Erythroblast (primary cell): Measurements from ENCODE around the gene ARHGEF37.
"Not testable (repeated sequence)": the region's sequence is repeated elsewhere in the genome, so short reads cannot be mapped to it uniquely, and the experiment has no call there.

ENCODE experiments used
- DNase-seq, 2 experiments: peaks; one replicate each; lab custom pipeline; 2025; lab: John Stamatoyannopoulos, UW
- GATA1 ChIP-seq: IDR thresholded peaks from 2 replicates; pipeline ENCODE4 v1.6.1; 2011; ENCODE audit warnings: low read depth, mild to moderate bottlenecking, control low read depth, low read length, moderate library complexity
- POLR2A ChIP-seq: IDR thresholded peaks from 2 replicates; pipeline ENCODE4 v1.6.1; 2011; ENCODE audit warnings: mild to moderate bottlenecking, low read length

Gene ARHGEF37

GRCh38 chr5:149667829-149668330 lies 86.6 kb downstream of the ARHGEF37 start:
- no peak for DNase-seq
- TF ChIP-seq GATA1 (no peak), POLR2A (no peak)

- not testable (repeated sequence) for DNase-seq
These were observed 88.0 kb downstream of the ARHGEF37 start for GRCh38 chr5:149669273-149669672.

DNA sequence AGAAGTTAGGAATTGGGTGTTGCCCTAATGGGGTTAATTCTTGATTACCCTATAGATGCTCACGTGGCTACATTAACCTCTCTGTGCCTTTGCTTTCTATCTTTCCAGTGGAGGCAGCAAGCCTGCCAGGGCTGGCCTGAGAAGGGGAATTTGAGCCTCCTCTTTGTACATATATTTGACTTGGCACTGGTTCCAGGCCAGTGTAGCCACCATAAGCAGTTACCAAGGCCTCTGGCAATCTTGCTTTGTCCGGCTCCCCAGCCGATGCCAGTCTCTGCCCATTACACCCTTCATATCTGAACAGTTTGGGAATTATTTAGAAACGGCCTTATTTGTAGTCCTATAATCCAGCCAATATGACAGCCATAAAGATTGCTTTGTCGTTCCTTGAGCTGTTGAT lies 90.2 kb downstream of the ARHGEF37 start:
- DNase-seq = no peak
- TF ChIP-seq POLR2A = no peak
- TF ChIP-seq GATA1 = no peak

- no peak for TF ChIP-seq GATA1
- TF ChIP-seq POLR2A = no peak
- DNase-seq = no peak
These were observed 91.6 kb downstream of the ARHGEF37 start for GRCh38 chr5:149672701-149673476.

GRCh38 chr5:149674686-149675085 lies 93.4 kb downstream of the ARHGEF37 start:
- TF ChIP-seq GATA1 = no peak
- no peak for TF ChIP-seq POLR2A
- DNase-seq = no peak

DNA sequence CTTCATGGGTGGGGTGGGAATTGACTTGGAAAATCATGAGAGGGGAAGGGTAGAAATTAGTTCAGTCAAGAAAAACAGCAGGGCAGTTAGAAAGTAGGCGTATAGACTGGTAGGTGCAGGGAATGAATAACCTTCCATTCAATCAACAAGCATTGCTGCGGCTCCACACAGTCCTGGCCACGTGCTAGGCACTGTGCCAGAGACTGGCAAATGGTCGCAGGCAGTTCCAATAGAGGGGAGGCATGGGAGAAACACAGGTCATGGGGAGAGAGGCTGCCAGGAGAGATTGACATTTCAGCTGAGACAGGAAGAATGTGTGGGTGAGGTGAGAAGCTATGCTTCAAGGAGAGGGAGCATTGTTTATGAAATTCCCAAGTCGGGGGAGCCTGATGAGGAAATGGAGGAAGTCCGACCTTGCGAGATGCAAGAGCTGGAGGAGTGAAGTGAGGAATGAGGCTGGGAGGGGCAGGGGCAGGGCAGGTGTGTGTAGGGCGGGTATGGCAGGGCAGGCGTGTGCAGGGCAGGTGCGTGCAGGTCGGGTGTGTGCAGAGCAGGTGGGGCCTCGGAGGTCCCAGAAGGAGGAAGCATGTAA lies 94.4 kb downstream of the ARHGEF37 start:
- DNase-seq = no peak
- TF ChIP-seq POLR2A = no peak
- TF ChIP-seq GATA1 = no peak

DNA sequence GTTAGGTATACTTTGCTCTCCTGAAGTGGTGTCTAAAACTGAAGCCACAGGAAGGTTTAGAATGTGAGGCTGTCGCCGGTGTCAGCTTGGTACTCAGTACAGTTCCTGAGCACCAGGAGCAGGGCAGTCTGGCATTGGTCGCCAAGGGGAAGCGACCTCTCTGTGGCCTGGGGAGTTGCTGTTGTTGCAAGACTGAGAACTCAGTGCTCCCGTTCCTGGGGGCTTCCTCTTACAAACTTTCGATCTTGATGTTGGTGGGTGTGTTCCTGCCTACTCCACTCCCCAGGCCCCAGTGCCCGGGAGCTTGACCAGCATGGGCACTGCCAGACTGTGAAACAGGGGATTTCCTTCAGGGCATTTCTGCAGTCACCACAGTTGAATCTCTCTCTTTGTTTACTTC lies 96.4 kb downstream of the ARHGEF37 start:
- TF ChIP-seq POLR2A (no peak), GATA1 (no peak)

DNA sequence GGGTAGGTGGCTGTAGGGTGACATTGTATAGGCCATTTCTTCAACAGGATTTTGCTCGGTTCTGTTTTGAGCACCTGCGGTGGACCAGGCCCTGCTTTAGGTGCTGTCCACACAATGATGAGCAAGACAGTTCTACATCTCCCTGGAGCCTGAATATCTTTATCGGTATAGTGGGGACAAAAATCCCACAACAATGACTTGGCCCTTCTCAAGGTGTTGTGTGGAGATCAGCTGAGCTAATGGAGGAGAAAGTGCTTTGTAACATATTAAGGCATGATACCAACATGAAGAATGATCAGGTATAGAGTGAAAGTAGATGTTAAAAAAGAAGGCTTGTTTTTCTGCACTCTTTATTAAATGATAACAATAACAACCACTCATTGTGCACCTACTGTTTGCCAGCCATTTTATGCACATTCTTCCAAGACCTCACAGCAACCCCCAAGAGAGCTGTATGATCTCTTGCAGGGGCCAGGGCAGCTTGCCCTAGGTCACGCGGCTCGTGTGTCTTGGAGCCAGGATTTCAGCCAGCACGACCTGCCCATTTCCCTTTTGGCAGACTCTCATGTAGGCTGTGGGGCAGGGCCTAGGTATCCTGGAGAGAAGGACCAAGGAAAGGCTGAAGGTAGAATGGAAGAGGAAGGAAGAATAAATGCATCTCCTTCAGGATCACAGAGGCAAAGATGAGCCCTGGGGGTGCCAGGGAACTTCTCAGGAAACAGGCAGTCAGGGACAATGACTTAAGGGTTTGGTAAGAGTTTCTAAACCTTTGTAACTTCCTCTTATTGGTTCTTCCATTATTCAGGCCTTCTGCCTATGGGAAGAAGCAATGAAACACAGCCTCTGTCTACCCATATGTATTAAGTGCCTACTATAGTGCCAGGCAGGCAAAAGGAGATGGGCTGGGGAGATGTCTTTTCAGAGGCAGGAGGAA lies 98.8 kb downstream of the ARHGEF37 start:
- no peak for DNase-seq
- no peak for TF ChIP-seq POLR2A
- no peak for TF ChIP-seq GATA1

More for the DNA sequence above, 96.4 kb downstream of the ARHGEF37 start:
- no peak for DNase-seq

DNA sequence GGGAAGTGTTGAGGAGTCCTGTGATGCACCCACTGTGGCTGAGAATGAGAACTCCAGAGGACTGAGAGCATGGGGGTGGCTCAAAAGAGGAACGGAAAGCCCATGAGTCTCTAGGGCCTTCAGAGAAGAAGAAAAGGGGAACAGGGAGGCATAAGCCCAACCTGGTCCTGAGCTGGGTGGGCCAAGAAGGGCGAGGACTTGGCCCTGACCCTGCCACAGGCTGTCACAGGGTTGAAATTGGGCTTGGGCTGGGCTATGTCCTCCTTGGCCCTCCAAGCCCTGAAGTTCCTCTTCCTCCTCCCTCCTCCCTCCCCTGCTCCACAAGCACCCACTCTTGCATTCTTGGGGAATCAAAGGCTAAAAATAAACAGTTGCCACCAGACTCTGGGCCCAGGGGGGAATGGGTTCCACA lies 99.5 kb downstream of the ARHGEF37 start:
- no peak for DNase-seq
- no peak for TF ChIP-seq POLR2A
- TF ChIP-seq GATA1 = no peak

DNA sequence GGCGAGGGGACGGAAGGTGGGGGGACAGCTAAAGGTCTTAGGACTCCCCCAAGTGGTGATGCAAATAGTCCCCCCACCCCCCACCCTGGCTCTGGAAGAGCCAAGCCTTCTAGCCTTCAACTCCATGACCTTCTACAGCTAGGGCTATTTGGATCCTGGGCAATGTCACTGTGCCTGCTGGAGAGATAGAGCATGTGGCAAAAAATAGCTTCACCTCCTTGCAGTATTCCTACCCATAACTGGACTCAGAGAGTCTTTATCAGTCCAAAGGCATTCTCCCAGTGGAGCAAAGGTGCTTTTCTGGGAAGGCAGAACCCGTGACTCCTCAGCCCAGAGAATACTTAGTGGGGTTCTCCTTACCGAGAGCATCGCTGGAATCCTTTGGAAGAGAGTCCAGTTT lies 100.0 kb downstream of the ARHGEF37 start:
- TF ChIP-seq POLR2A = no peak
- TF ChIP-seq GATA1 = no peak
- no peak for DNase-seq

GRCh38 chr5:149681922-149682321 lies 100.6 kb downstream of the ARHGEF37 start:
- no peak for DNase-seq
- TF ChIP-seq POLR2A (no peak), GATA1 (no peak)

DNA sequence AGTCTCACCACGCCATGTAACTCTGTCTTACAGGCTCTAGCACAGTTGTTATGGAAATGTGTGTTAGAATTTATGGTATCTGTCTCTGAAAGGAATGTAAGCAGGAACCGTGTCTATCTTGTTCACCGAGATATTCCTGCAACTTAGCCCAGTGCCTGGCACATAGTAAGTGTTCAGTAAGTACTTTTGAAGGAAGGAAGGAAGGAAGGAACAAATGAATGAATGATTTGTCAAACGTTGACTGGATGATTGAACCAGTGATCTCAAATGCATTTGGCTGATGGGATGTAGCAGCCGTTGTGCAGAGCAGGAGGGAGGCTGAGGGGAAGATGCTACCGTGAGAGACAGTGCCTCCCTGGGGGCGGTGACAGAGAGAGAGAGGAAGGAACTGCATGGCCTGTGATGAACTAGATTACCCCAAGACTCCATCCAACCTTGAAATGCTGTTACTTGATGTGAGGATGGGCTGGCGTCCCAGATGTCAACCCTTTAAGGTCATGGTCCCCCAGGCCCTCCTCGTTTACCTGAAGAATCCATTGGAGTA lies 101.3 kb downstream of the ARHGEF37 start:
- no peak for DNase-seq

DNA sequence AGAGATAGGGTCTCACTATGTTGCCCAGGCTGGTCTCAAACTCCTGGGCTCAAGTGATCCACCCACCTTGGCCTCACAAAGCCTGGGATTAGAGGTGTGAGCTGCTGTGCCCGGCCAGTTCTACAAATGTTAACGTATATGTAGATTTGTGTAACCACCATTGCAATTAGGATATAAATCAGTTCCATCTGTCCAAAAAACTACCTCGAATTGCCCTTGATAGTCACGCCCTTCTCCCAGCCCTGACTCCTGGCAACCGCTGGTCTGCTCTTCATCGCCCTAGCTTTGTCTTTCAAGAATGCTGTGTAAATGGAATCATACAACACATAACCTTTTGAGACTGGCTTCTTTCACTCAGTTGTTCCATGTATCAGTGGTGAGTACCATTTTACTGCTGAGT lies 102.7 kb downstream of the ARHGEF37 start:
- no peak for TF ChIP-seq GATA1
- no peak for TF ChIP-seq POLR2A
- no peak for DNase-seq

More for the DNA sequence above, 101.3 kb downstream of the ARHGEF37 start:
- TF ChIP-seq POLR2A (no peak), GATA1 (no peak)

GRCh38 chr5:149684371-149684770 lies 103.1 kb downstream of the ARHGEF37 start:
- TF ChIP-seq POLR2A (no peak), GATA1 (no peak)
- DNase-seq = no peak
